GM12801 (cell line): ENCODE data around the gene CHRNE.

Source experiments
- CTCF ChIP-seq: IDR thresholded peaks from one replicate; pipeline ENCODE4 v1.5.1; 2011; ENCODE audit warnings: control low read depth; ENCODE audit not compliant: insufficient read length; ENCODE audit errors: extremely low read depth

Gene CHRNE

GRCh38 chr17:4895657-4896331 is 7.1 kb downstream of the CHRNE start:
- no peak for TF ChIP-seq CTCF

DNA sequence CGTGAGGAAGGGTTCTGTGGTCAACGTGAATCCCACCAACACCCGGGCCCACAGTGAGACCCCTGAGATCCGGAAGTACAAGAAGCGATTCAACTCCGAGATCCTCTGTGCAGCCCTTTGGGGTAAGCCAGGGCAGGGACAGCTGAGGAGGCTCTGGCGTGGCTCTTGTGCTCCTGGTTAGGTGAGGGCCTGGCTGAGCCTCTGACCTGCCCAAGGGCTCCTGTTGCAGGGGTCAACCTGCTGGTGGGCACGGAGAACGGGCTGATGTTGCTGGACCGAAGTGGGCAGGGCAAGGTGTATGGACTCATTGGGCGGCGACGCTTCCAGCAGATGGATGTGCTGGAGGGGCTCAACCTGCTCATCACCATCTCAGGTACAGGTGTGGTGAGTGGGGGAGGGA is 7.8 kb downstream of the CHRNE start:
- no peak for TF ChIP-seq CTCF

DNA sequence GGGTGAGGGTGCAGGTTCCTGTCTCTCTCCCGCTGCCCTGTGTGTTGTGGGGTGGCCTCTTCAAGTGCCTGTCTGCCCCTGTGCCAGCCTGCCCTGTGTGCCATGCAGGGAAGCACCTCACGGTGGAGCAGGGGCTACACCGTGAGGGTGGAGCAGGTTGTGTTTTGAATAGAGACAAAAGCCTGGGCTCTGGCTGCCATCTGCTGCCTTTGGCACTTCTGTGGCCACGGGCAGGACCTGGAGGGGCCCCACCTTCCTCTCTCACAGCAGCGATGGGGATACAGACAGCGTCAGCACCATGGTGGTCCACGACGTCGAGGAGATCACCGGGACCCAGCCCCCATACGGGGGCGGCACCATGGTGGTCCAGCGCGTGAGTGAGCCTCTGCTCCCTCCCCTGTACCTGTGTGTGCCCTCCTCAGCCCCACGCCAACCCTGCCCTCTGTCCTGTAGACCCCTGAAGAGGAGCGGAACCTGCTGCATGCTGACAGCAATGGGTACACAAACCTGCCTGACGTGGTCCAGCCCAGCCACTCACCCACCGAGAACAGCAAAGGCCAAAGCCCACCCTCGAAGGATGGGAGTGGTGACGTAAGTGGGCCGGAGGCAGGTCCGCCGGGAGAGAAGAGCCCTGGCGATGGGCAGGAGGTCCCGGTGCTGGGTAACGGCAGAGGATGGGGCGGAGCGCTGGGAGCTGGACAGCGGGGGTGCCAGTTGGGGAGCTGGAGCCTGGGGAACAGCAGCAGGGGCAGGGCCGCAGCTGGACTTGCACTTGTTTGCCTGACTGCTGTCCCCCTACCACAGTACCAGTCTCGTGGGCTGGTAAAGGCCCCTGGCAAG is 9.0 kb downstream of the CHRNE start:
- TF ChIP-seq CTCF: no peak

DNA sequence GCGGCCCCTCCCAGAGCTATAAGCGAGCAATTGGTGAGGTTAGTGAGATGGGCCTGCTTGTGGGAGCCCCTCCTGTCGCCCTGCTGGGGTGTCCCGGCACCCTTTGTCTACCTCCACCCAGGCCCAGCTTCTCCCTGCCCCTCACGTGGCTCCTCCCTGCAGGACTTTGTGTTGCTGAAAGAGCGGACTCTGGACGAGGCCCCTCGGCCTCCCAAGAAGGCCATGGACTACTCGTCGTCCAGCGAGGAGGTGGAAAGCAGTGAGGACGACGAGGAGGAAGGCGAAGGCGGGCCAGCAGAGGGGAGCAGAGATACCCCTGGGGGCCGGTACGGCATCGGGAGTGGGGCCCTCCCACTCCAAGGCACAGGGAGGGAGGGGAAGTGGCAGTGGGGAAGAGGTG is 9.6 kb downstream of the CHRNE start:
- no peak for TF ChIP-seq CTCF

GRCh38 chr17:4892499-4893221 is 10.2 kb downstream of the CHRNE start:
- no peak for TF ChIP-seq CTCF

DNA sequence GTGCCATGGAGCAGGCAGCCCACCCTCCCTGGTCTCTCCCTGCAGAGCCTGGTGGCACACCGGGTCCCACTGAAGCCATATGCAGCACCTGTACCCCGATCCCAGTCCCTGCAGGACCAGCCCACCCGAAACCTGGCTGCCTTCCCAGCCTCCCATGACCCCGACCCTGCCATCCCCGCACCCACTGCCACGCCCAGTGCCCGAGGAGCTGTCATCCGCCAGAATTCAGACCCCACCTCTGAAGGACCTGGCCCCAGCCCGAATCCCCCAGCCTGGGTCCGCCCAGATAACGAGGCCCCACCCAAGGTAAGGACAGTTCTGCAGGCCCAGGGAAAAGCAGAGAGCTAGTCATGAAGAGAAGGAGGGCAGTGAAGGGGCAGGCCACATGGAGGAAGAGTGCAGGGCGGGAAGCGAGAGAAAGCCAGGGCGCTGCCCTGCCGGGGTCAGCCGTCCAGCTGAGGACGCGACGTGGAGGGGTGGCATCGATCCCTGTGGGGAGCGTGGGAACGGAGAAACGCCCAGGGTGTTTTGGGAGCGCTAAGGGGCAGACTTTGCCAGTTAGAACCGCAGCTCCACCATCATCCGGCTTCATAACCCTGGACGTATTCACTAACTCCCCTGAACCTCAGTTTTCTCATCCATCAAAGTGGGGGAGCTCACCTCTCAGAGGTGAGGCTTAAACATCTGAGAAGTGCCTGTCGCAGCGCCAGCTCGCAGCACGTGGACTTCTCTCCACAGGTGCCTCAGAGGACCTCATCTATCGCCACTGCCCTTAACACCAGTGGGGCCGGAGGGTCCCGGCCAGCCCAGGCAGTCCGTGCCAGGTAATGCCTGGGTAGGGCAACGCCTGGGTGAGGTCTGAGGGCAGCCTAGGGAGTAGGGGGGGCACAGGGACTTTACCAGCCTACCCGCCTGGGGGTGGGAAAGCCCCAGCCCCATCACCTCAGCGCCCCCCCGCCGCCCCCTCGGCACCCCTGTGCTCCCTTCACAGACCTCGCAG is 11.2 kb downstream of the CHRNE start:
- TF ChIP-seq CTCF: no peak

DNA sequence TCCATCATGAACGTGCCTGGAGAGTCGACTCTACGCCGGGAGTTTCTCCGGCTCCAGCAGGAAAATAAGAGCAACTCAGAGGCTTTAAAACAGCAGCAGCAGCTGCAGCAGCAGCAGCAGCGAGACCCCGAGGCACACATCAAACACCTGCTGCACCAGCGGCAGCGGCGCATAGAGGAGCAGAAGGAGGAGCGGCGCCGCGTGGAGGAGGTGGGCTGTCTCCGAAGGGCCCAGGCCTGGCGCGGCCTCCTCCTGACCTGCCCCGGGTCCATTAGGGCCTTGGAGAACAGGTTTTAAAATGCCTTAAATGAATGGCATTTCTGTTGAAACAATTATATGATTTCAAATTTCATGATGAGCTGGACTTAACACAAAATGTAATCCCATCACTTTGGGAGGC is 15.3 kb downstream of the CHRNE start:
- no peak for TF ChIP-seq CTCF
